Hepatocyte (in vitro differentiated cells): Measurements from ENCODE around the gene MEGF11. TPM values are rescaled to one million over a fixed set of nuclear protein-coding genes. Genes with fewer than 3 reads are reported as not detected.

Experiments used
- DNase-seq: peaks from one replicate; pipeline ENCODE4 v3.0.0-alpha.2; 2016; ENCODE audit warnings: low spot score
- H2AFZ ChIP-seq: fragments of 200-600 bp; sonication (generic); 2 replicates; pipeline ENCODE4 v1.6.0; 2016; ENCODE audit warnings: antibody characterized with exemption, mild to moderate bottlenecking
- H3K27ac ChIP-seq: fragments of 200-600 bp; sonication (generic); 2 replicates; pipeline ENCODE4 v1.5.1; 2016; ENCODE audit warnings: mild to moderate bottlenecking
- H3K27me3 ChIP-seq: fragments of 200-600 bp; sonication (generic); 2 replicates; pipeline ENCODE4 v1.6.1; 2016
- H3K36me3 ChIP-seq: fragments of 200-600 bp; sonication (generic); replicated peaks from 2 replicates; pipeline ENCODE4 v1.5.1; 2016; ENCODE audit warnings: low read depth; ENCODE audit not compliant: insufficient read depth
- H3K4me1 ChIP-seq: fragments of 200-600 bp; sonication (generic); 2 replicates; pipeline ENCODE4 v1.5.1; 2016; ENCODE audit warnings: mild to moderate bottlenecking, moderate library complexity; ENCODE audit not compliant: insufficient read depth
- H3K4me2 ChIP-seq: fragments of 200-600 bp; sonication (generic); 2 replicates; pipeline ENCODE4 v1.6.0; 2016
- H3K4me3 ChIP-seq: fragments of 200-600 bp; sonication (generic); 2 replicates; pipeline ENCODE4 v1.5.1; 2016; ENCODE audit warnings: mild to moderate bottlenecking
- H3K79me2 ChIP-seq: fragments of 200-600 bp; sonication (generic); 2 replicates; pipeline ENCODE4 v1.6.0; 2017; ENCODE audit warnings: mild to moderate bottlenecking
- H3K9me2 ChIP-seq: fragments of 200-600 bp; sonication (generic); replicated peaks from 2 replicates; pipeline ENCODE4 v1.6.0; 2017; ENCODE audit warnings: mild to moderate bottlenecking; ENCODE audit not compliant: insufficient read depth
- H3K9me3 ChIP-seq: fragments of 200-600 bp; sonication (generic); 2 replicates; pipeline ENCODE4 v1.5.1; 2016; ENCODE audit warnings: low read depth, mild to moderate bottlenecking
- H4K20me1 ChIP-seq: fragments of 200-600 bp; sonication (generic); 2 replicates; pipeline ENCODE4 v1.6.0; 2016; ENCODE audit warnings: mild to moderate bottlenecking; ENCODE audit not compliant: insufficient read depth, poor library complexity, severe bottlenecking
- CTCF ChIP-seq: fragments of 200-600 bp; sonication (generic); IDR thresholded peaks from 2 replicates; pipeline ENCODE4 v1.5.1; 2016; ENCODE audit warnings: antibody characterized with exemption, mild to moderate bottlenecking; ENCODE audit not compliant: poor library complexity
- EZH2 ChIP-seq: fragments of 200-600 bp; sonication (generic); IDR thresholded peaks from 2 replicates; pipeline ENCODE4 v1.6.1; 2016; ENCODE audit warnings: antibody characterized with exemption, mild to moderate bottlenecking, borderline replicate concordance
- EZH2phosphoT487 ChIP-seq: fragments of 200-600 bp; sonication (generic); IDR thresholded peaks from one replicate; pipeline ENCODE4 v1.6.1; 2018; ENCODE audit warnings: antibody characterized with exemption, mild to moderate bottlenecking, low read depth, moderate library complexity; ENCODE audit not compliant: unreplicated experiment, severe bottlenecking
- WGBS: methylation state at CpG from one replicate; pipeline ENCODE4 v1.1.6; 2016; ENCODE audit warnings: low lambda C conversion rate; ENCODE audit errors: missing lambda C conversion rate; 5-methylcytosine and 5-hydroxymethylcytosine counted together
- polyA plus RNA-seq: library from polyadenylated mRNA; unstranded; fragments of >200 nt; fragmentation: Nextera tagmentation; extraction: Ambion mirVana; gene quantifications from 2 replicates; pipeline ENCODE4 v1.2.1, GENCODE V29; 2016
- total RNA-seq: library from RNA; depleted of rRNA; stranded (reverse); fragments of >200 nt; gene quantifications from 2 replicates; pipeline ENCODE4 v1.2.3, GENCODE V29; 2014

Gene MEGF11
- total and polyA plus RNA-seq, 2 experiments from 2014 or later, result 0.07 to 0.25 TPM

- Histone ChIP-seq H3K4me1 (peaks cover 7% of the 10 kb centered on the region), H3K9me2 (no peaks in the 10 kb centered on the region), H3K36me3 (no peaks in the 10 kb centered on the region), H3K27ac (no peak overlapping the region), H2AFZ (no peak overlapping the region), H3K79me2 (no peaks in the 10 kb centered on the region), H3K4me2 (no peak overlapping the region), H3K27me3 (no peaks in the 10 kb centered on the region), H3K4me3 (no peak overlapping the region), H3K9me3 (no peaks in the 10 kb centered on the region), H4K20me1 (no peaks in the 10 kb centered on the region)
- WGBS, result 73% methylated on average over 9 of the region's 9 CpGs
- TF ChIP-seq EZH2phosphoT487 (no peak), CTCF (no peak), EZH2 (no peak)
- DNase-seq, result no peak
These were observed 206.1 kb downstream of the MEGF11 start for GRCh38 chr15:66047321-66048024.

- no peaks in the 10 kb centered on the region for H3K9me3 ChIP-seq
- H3K4me3 ChIP-seq, result no peak overlapping the region
- H3K36me3 ChIP-seq, result no peaks in the 10 kb centered on the region
- H3K27me3 ChIP-seq, result no peaks in the 10 kb centered on the region
- H3K27ac ChIP-seq, result no peak overlapping the region
- TF ChIP-seq CTCF (peak; percentile 21), EZH2 (no peak), EZH2phosphoT487 (no peak)
- no peak for DNase-seq
- H2AFZ ChIP-seq, result no peak overlapping the region
- WGBS, result 88% methylated on average over 1 of the region's 1 CpG
- H3K4me1 ChIP-seq, result peaks cover 10% of the 10 kb centered on the region
- H3K4me2 ChIP-seq, result no peak overlapping the region
- no peaks in the 10 kb centered on the region for H3K9me2 ChIP-seq
- no peaks in the 10 kb centered on the region for H4K20me1 ChIP-seq
- no peaks in the 10 kb centered on the region for H3K79me2 ChIP-seq
These were observed 206.8 kb downstream of the MEGF11 start for GRCh38 chr15:66046751-66047150.

- no peak overlapping the region for H3K4me2 ChIP-seq
- DNase-seq, result no peak
- 81% methylated on average over 8 of the region's 8 CpGs for WGBS
- H3K4me3 ChIP-seq, result no peak overlapping the region
- no peak overlapping the region for H2AFZ ChIP-seq
- no peaks in the 10 kb centered on the region for H3K36me3 ChIP-seq
- H3K4me1 ChIP-seq, result peaks cover 10% of the 10 kb centered on the region
- no peaks in the 10 kb centered on the region for H4K20me1 ChIP-seq
- no peaks in the 10 kb centered on the region for H3K79me2 ChIP-seq
- no peaks in the 10 kb centered on the region for H3K9me3 ChIP-seq
- no peaks in the 10 kb centered on the region for H3K27me3 ChIP-seq
- no peak overlapping the region for H3K27ac ChIP-seq
- no peaks in the 10 kb centered on the region for H3K9me2 ChIP-seq
- TF ChIP-seq EZH2 (no peak), CTCF (no peak), EZH2phosphoT487 (no peak)
These were observed 207.2 kb downstream of the MEGF11 start for GRCh38 chr15:66046326-66046725.
